CD4-positive, alpha-beta T cell treated with Interleukin-17A for 1 hour (primary cell): Measurements from ENCODE around the gene ELMO3.
A peak's percentile ranks its signal among the peaks of the same experiment; 100 is the strongest.

Experiments used
- DNase-seq: peaks from one replicate; pipeline ENCODE4 v3.0.0-alpha.2; 2020

Gene ELMO3, protein sequence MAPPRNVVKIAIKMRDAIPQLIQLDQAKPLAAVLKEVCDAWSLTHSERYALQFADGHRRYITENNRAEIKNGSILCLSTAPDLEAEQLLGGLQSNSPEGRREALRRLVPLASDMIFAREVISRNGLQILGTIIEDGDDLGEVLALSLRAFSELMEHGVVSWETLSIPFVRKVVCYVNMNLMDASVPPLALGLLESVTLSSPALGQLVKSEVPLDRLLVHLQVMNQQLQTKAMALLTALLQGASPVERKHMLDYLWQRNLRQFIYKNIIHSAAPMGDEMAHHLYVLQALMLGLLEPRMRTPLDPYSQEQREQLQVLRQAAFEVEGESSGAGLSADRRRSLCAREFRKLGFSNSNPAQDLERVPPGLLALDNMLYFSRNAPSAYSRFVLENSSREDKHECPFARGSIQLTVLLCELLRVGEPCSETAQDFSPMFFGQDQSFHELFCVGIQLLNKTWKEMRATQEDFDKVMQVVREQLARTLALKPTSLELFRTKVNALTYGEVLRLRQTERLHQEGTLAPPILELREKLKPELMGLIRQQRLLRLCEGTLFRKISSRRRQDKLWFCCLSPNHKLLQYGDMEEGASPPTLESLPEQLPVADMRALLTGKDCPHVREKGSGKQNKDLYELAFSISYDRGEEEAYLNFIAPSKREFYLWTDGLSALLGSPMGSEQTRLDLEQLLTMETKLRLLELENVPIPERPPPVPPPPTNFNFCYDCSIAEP

DNA sequence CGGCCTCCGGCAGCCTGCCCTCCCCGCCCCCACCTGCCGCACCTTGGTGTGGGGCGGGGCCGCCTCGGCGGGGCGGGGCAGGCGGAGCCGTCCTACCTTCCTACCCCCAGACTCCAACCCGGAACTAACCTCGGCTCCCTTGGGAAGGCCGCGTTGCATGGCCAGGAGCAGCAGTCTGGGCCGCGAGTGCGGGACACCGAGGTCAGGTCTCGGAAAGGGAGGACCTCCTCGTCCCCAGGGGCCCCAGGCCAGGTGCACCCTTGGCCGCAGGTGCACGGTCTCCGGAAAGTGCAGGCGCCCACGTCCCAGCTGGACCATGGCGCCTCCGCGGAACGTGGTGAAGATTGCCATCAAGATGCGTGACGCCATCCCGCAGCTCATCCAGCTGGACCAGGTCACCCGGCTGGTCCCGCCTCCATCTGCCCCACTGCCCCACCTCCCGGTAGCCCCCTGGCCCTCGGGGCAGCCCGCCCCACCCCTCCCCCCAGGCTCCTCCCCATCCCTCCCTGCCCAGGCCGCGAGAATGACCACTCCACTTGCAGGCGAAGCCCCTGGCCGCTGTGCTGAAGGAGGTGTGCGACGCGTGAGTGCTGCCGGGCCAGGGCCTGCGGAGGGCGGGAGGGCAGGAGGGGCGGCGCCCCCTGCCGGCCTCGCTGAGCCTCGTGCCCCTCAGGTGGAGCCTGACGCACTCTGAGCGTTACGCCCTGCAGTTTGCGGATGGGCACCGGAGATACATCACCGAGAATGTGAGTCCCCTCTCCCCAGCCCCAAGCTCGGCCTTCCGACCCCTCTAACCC lies at the start of gene ELMO3:
ELMO3 (plus strand) TSS at position 121 of the 797 bp plus-strand sequence; CDS start at position 317, 196 bp downstream.
- DNase-seq = no peak

DNA sequence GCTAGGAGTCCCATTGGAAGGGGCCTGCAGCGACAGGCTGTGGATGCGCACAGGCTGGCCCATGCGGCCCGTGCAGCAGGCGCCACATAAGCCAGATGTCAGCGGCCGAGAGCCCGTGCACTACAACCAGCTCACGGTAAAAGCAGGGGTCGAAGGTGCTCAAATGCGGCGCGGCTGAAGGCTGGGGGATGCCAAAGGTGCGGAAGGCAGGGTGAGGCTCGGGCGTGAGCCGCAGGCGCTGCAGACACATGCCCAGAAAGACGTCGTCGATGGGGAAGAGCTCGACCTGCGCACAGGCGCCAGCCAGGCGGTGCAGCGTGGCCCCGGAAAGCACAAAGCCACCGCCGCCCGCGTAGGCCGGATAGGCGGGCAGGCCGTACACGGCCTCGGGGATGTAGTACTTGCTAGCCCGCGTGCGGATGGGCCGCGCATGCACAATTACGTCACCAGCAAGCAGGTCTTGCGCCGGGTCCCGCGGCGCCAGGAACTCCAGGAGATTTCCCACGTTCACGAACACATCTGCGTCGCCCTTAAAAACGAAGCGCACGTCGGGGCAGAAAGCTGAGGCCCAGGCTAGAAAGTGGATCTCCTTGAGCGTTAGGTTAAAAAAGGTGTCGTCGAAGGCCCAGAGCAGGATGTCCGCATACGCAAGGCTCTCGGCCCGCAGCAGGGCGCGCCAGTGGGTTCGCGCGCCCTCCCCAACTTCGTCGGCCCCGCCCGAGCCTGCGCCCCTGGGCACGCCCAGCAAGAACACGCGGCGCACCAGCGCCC lies 49.5 kb upstream of the ELMO3 start:
- no peak for DNase-seq

DNA sequence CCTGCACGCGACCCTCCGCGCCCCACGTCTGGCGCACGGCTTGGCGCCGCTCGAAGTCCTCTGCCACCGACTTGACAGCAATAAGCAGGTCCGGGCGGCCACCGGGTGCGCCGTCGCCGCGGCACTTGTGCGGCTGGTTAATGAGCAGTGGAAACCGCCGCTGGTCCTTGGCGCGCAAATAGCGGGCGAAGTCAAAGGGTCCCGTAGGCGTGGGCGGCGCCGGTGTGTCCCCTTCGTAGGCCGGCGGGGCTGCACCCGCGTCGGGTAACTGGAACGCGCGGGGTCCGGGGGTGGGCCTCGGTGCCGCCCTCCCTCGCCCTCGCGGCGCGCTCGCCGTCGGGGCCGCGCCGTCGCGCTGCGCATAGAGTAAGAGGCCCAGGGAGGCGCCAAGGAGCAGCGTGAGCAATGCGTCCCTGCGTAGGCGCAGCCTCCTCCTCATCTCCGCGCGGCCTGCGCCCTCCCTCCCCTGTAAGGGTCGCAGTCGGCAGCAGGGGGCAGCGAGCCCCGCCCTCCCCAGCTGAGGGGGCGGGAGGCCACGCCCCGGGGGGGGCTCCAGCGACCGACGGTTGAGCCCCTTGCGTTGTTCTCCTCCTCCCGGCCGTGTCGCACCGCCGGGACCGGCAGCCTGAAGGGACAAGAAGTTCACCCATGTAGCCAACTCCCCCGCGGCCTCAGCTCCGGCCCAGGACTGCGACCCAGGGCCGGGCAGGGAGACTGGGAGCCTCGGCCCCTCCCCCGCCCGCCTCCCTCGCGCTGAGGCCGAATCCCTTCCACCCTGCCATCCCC lies 48.7 kb upstream of the ELMO3 start:
- peak; percentile 50 for DNase-seq

DNA sequence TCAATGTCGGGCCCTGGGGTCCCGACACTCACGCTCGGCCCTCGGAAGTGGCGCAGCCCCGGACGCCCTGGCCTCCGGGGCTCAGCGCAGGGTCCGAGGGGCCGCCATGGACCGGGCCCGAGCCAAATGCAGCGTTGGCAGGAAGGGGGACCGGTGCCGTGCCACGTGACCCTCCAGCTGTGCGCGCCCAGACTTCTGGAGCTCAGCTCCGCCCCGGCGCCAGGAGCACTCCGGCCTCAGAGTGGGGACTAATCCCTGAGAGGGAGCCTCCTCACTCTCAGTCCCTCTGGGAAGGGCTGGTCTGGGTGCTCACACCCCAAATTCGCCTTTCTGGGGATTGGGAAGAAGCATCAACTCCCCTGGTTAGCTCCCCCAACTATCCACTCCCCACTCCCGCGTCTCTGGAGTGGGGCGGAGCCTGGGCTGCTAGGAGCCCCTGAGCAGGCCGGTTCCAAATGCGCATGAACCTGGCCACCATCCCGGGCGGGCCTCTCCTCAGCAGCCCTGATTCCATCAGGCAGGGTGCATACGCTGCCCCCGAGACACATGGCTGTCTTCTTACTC lies 48.0 kb upstream of the ELMO3 start, which contains the start of gene B3GNT9:
B3GNT9 (minus strand) TSS at position 166 of the 564 bp plus-strand sequence. CDS start 513 bp downstream, outside the sequence.
- peak; percentile 38 for DNase-seq

DNA sequence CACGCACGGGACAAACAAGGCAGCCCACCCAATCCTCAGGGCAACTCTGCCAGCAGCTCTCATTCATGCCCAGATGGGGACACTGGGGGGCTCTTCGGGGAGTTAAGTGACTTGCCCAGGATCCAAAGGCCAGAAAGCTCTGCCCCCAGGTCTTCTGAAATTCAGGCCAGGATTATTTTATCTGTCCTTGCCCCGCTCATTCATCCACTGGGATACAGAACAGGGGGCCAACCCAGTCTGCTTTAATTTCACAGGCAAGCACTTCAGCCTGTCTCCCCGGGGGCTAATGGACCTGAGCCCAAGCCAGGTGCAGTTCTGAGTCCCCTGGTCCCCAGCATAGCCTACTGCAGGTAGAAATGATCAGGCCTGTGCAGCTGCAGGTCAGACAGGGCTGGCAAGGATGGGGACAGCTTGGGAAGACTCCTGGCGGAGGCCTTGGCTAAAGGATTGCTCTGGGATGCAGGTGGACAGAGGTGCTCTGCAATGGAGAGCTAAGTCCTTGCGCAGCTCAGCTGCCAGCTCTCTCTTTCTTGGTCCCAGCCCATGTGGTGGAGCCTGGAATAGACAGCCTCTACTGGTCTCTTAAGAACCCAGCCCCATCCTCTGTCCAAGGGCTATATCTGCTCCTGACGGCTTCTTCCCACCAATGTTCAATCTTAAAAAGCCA lies 47.4 kb upstream of the ELMO3 start:
- DNase-seq = no peak

DNA sequence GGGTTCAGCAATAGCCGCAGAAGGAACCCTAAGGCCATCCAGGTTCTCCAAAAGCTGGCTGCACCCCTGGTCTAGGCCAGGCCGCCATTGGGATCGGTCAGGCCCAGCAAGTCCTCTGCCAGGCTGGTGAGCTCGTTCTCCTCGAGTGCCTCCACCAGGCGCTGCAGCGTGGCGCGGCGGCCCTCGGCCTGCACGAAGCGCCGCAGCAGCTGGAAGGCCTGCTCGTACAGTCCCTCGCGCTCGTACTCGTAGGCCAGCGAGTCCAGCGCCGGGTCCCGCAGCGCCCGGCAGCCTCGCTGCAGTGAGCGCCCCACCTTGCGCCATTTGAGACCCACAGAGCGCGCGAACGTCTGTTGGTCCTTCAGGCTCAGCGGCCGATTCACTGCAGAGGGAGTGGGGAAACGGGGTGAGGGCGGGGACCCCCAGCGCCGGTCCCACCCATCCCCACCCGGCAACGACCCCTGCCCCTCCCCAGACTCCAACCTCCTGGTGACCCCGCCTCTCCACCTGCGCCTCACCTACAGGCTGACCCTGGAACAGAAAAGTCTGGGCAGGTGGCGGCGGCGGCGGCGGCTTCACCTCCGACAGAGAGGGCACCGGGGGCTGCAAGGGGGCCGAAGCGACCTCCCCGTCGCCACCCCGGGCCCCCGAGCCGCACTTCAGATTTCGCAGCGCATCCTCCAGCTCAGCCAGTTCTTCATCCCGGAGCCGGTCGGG lies 44.2 kb upstream of the ELMO3 start:
- DNase-seq = no peak

DNA sequence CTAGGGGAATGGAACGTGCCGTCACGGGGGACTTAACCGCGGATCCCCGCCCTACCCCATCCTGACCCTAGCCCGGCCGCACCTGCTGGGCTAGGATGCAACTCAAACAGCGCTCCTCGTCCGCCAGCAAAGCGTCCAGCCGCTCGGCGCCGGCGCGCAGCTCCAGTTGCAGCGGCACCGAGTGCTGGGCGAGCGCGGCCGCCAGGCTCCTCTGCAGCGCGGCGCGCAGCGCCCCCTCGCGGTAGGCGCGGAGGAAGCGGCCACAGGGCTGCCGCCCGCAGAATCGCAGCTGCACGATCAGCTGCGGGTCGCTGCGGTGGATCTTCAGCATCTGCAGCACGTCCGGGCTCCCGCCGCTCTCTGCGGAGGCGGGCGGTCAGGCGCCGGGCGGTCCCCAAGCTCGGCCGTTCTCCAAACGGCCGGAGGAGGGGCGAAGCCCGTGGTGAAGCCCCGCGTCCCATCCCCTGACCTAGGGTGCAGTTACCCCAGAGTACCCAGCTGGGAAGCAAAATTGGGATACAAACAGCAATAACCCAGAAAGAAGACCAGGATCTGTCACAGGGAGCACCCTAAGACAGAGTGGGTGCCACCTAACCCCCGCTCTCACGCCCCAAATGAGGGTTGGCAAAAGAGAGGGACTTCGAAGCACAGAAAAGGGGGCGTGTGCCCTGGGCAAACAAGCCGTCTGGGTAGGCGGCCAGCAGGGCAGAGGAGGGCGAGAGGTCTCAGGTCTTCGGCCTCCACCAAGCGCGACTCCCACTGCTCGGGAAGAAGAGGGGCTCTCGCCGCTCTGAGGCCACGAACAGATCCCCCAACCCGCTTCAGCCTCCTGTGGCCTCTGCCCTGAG lies 43.4 kb upstream of the ELMO3 start:
- peak; percentile 80 for DNase-seq

DNA sequence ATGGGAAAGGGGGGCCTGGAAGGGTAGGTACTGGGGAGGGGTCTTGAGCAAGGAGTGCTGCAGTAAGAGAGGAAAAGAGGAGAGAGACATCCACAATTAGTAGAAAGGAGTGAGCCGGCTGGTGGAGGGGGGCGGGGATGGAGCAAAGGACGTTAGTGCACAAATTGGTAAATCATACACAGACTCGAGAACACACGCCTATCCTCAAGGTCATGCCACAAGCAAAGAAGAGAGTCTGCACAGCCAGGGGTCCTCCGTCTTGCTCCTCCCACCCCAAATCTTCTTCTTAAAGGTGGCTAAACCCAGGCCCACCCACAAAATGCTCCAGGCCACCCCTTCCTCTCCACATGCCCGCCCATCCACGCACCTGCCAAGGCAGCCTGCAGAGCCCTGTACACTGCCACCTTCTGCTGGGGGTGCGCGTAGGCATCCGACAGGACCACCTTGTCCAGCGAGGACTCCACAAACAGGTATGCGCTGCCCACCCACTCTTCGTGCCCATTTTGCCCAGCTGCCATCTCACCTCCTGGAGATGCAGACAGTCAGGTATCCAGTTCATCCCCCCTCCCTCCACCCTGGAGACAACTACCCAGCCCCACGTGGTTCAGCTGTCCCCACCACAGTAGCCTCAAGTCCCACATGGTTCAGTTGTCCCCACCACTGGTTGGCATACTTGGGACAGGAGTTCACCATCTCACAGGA lies 42.6 kb upstream of the ELMO3 start:
- DNase-seq = no peak

DNA sequence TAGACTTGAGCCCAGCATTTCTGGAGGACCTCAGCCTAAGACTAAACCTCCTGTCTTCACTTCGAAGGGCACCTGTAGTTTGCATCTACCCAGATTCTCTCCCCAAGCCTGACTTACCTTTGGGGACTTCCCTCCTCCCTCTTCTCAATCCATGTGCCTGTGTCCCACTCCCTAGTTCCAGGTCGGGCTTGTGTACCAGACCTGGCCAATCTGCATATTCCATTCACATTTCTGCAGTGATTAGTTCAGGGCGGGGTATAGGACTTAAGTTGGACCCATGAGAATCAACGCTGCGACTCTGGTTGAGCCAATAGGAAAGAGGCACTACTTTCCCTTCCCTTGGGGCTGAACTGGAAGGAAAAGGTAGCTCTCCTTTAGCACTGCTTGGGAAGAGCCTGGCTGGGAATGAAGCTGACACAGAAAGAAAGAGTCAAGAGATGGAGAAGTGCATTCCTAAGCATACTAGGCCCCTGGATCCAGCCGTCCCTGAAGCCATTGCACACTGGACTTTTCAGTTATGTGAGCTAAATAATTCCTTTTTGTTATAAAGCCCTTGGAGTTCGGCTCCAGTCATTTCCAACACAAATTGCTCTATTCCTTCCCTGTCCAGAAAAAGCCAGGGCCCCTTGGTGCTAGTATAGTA lies 41.7 kb upstream of the ELMO3 start:
- no peak for DNase-seq

DNA sequence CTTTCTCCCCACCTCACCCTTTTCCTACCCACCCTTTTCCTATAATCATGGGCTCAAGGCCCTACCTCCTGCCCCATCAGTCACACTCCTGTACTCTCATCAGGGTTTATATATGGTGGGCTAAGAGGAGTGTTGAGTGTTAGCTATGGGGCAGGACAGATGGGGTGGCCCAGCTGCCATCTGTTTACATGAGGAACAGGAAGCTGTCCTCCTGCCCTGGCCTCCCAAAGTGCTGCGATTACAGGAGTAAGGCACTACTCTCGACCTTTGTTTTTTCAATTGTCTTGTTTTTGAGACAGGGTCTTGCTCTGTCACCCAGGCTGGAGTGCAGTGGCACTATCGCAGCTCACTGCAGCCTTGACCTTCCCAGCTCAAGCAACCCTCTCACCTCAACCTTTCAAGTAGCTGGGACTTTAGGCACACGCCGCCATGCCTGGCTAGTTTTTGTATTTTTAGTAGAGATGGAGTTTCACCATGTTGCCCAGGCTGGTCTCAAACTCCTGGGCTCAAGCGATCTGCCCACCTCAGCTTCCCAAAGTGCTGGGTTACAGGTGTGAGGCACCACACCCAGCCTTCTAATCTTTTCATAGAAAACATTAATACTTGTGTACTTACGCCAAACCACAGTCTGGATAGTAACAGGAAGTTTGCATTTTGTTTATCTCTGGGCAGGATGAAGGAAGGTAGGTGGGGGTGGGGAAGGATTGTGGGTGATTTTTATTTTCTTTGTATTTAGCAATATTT lies 40.9 kb upstream of the ELMO3 start:
- peak; percentile 76 for DNase-seq

DNA sequence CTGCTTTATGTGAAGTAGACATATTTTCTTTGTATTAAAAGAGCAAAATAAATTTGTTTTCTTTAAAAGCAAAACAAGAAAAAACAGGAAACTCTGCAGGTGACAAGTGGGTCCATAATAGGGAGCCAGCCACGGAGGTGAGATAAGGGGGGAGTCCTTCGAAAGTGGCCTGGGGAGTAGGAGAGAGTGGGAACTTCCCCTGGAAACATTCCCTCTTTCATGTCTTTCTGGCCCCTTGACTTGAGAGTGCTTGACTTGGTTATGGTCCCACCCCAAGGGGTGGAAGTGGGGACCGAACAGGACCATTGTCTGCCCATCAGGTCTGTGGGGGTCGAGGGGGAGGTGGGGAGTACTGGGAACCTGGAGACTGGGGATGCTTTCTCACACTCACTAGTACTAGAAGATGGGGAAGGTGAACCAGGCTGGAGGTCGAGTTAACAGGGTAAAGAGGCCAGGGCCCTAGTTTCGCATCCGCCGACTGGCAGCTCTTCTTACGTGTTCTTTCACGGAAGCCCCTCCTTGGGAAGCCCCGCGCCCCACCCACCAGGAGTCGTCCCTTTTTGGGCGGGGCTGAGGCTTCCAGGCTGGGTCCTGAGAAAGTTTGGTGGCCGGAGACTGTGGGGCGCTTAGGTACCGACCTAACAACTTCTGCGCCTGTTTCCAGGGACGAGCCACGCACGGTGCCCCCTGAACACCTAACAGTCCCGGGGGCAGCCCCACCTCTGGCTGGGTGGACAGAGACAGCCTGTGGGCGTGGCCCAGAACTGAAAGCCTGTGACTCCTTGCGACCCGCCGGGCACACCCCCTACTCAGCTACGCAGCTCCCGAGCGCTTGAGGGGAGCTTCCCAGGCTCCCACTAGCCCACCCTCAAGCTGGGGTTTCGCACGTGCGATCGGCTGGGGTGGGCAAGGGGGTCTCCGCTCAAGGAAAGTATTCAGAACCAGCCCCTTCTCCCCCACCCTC lies 40.0 kb upstream of the ELMO3 start:
- peak; percentile 90 for DNase-seq

DNA sequence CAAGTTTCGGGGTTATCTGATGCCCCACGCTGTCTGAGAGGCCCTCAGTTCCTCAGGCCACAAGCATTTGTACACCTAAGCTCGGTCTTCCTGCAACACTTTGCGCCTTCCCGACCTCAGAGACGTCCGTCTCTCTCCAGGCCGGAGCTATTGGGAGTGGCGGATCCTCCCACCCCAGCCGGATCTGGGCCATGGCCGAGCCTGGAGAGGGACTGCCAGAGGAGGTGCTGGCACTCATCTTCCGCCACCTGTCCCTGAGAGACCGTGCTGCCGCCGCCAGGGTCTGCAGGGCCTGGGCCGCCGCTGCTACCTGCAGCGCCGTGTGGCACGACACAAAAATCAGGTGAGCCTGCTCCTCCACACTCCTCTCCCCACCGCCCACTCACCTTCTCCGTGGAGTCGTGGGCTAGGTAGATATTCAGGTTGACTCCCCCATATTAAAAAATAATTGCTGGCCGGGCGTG lies 37.3 kb upstream of the ELMO3 start:
- no peak for DNase-seq

DNA sequence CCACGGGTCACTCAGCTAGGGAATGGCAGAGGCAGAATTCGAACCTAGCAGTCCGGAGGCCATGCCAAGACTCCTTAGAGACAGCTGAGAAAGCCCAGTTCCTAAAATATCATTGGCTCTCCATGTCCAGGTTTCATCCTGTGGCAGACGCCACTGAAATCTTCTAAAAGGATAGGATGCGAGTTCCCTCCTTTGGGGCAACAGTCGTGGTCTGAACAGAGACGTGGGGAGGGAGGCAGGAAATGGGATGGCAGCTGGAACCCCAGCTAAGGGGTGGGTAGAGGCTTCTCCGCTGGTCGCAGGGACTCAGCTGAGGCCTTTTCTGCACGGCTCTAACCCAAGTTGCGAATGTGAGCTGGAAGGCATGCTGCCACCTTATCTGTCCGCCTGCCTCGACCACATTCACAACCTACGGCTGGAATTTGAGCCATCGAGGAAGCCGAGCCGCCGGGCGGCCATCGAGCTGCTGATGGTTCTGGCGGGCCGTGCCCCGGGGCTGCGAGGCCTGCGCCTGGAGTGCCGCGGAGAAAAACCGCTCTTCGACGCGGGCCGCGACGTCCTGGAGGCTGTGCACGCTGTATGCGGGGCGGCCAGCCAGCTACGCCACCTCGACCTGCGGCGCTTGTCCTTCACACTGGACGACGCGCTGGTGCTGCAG lies 36.3 kb upstream of the ELMO3 start:
- no peak for DNase-seq

DNA sequence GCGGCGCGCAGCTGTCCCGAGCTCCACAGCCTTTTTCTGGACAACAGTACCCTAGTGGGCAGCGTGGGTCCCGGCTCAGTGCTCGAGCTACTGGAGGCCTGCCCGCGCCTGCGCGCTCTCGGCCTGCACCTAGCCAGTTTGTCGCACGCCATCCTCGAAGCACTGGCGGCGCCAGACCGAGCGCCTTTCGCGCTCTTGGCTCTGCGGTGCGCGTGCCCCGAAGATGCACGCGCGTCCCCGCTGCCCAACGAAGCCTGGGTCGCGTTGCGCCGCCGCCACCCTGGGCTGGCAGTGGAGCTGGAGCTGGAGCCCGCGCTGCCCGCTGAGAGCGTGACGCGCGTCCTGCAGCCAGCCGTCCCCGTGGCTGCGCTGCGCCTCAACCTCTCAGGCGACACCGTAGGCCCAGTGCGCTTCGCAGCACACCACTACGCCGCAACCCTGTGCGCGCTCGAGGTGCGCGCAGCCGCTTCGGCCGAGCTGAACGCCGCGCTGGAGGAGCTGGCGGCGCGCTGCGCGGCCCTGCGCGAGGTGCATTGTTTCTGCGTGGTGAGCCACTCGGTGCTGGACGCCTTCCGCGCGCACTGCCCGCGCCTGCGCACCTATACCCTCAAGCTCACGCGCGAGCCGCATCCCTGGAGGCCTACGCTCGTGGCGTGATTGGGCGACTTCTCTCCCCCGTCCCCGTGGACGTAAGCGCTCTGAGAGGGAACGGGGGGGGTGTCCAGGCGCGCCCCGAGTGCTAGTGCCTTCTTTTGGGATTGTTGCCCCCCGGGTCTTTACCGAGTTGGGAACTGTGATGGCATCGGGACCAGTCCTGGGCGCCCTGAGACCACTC lies 35.5 kb upstream of the ELMO3 start:
- DNase-seq = peak; percentile 64
